Measurements from ENCODE around the gene RPL11.
"Not testable (repeated sequence)": the region's sequence is repeated elsewhere in the genome, so short reads cannot be mapped to it uniquely, and the experiment has no call there.

Gene RPL11

GRCh38 chr1:23726686-23727085 lies 35.1 kb downstream of the RPL11 start:
- no peak for TF ChIP-seq CTCF (IDR thresholded peaks at IDR 0.05; ENCODE audit: low read depth, low read length, missing control alignments)
- no peak overlapping the region for H3K4me3 ChIP-seq (ENCODE audit: low read depth, low read length)
- DNase-seq (ENCODE audit: low read depth): no peak
- in situ Hi-C loops (cut with HindIII; ENCODE audit: low sequenced_read_pairs): no loop called here

GRCh38 chr1:23727362-23727811 lies 35.8 kb downstream of the RPL11 start:
- no peak overlapping the region for H3K4me3 ChIP-seq (ENCODE audit: low read depth, low read length)
- no peak for DNase-seq (ENCODE audit: low read depth)
- in situ Hi-C loops (cut with HindIII; ENCODE audit: low sequenced_read_pairs): no loop called here
- TF ChIP-seq CTCF (IDR thresholded peaks at IDR 0.05; ENCODE audit: low read depth, low read length, missing control alignments): no peak

- H3K4me3 ChIP-seq (ENCODE audit: low read depth, low read length): no peak overlapping the region
- in situ Hi-C loops (cut with HindIII; ENCODE audit: low sequenced_read_pairs): no loop called here
- no peak for TF ChIP-seq CTCF (IDR thresholded peaks at IDR 0.05; ENCODE audit: low read depth, low read length, missing control alignments)
- DNase-seq (ENCODE audit: low read depth): no peak
Observed at GRCh38 chr1:23732363-23733224, 41.0 kb downstream of the RPL11 start.

DNA sequence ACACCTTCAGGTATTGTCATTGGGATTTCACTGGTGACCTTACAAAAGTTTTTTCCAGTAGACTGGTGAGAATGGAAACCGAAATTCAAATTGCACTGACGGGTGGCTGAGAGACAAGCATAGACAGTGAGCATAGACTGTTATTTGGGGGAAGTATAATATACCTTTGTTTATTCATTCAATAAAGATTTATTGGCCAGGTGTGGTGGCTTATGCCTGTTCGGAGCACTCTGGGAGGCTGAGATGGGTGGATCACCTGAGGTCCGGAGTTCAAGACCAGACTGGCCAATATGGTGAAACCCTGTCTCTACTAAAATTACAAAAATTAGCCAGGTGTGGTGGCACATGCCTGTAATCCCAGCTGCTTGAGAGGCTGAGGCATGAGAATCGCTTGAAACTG lies 41.7 kb downstream of the RPL11 start:
- DNase-seq (ENCODE audit: low read depth); H3K4me3 ChIP-seq (ENCODE audit: low read depth, low read length); in situ Hi-C loops (cut with HindIII; ENCODE audit: low sequenced_read_pairs): not testable (repeated sequence)

DNA sequence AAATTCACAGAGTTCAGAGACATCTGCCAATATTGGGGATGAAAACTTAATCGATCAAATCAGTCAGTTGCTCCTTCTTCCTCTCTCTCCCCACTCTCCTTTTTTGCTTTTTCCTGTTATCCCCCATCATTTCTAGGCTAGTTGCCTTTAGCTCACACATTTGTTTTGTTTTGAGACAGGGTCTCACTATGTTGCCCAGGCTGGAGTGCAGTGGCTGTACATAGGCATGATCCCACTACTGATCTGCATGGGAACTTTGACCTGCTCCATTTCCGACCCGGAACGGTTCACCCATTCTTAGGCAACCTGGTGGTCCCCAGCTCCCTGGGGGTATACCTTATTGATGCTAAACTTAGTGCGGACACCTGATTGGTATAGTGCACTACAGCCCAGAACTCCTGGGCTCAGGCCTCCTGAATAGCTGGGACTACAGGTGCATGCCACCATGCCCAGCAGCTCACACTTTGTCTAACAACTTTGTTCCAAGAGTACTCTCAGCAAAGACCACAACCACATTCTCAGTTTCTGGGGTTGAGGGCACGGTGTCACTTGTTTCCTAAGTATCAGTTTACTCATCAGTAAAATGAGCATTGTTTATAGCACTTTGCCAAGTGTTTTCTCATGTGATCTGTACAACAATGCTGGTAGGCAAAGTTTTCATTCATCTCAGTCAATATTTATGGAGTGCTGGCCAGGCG lies 45.0 kb downstream of the RPL11 start:
- TF ChIP-seq CTCF (IDR thresholded peaks at IDR 0.05; ENCODE audit: low read depth, low read length, missing control alignments): no peak
- in situ Hi-C loops (cut with HindIII; ENCODE audit: low sequenced_read_pairs): no loop called here
- no peak overlapping the region for H3K4me3 ChIP-seq (ENCODE audit: low read depth, low read length)
- no peak for DNase-seq (ENCODE audit: low read depth)

GRCh38 chr1:23741609-23742008 lies 50.0 kb downstream of the RPL11 start:
- in situ Hi-C loops (cut with HindIII; ENCODE audit: low sequenced_read_pairs): no loop called here

More at GRCh38 chr1:23741609-23742008, 50.0 kb downstream of the RPL11 start:
- no peak overlapping the region for H3K4me3 ChIP-seq (ENCODE audit: low read depth, low read length)
- no peak for TF ChIP-seq CTCF (IDR thresholded peaks at IDR 0.05; ENCODE audit: low read depth, low read length, missing control alignments)
- no peak for DNase-seq (ENCODE audit: low read depth)

All from astrocyte of the cerebellum (primary cell).